HEK293 (cell line): ENCODE results near the gene BMAL2.

ENCODE experiments used
- CTCF ChIA-PET: fragments of 350-600 bp; formaldehyde crosslinking; extraction: SDS; loops from one replicate; lab custom pipeline; 2021; ENCODE audit warnings: antibody characterized with exemption; lab: Yijun Ruan, JAX
- POLR2A ChIA-PET: fragments of 300-600 bp; formaldehyde crosslinking; extraction: SDS; loops from one replicate; lab custom pipeline; 2020; ENCODE audit warnings: antibody characterized with exemption, inconsistent platforms; lab: Yijun Ruan, JAX
- H3K27ac ChIP-seq: fragments of 200-500 bp; sonication (Bioruptor generic); 2 replicates; pipeline ENCODE4 v1.5.1; 2014; ENCODE audit warnings: low read depth, low read length, control low read depth, inconsistent platforms; ENCODE audit errors: extremely low read depth
- H3K36me3 ChIP-seq, 2 experiments: fragments of 200-500 bp in 1 of 2; sonication (Bioruptor generic) in 1 of 2; 1 replicate in 1 of 2; 2 replicates in 1 of 2; pipeline ENCODE4 v1.5.1; 2014 to 2017; ENCODE audit warnings: inconsistent platforms in 2 of 2, low read length in 2 of 2; ENCODE audit not compliant: control insufficient read depth in 2 of 2, insufficient read depth in 1 of 2
- H3K4me1 ChIP-seq: fragments of 200-500 bp; sonication (Bioruptor generic); 2 replicates; pipeline ENCODE4 v1.5.1; 2014; ENCODE audit warnings: mild to moderate bottlenecking, low read length, inconsistent platforms; ENCODE audit not compliant: control insufficient read depth, insufficient read depth
- H3K4me3 ChIP-seq: 2 replicates; pipeline ENCODE4 v1.5.1; 2011; ENCODE audit warnings: low read depth, mild to moderate bottlenecking, control low read depth, low read length, moderate library complexity
- H3K9me3 ChIP-seq: fragments of 200-500 bp; sonication (Bioruptor generic); 2 replicates; pipeline ENCODE4 v1.5.1; 2014; ENCODE audit warnings: low read depth, low read length, inconsistent platforms; ENCODE audit not compliant: control insufficient read depth, insufficient read depth
- EGR2 ChIP-seq: fragments of 450-650 bp; formaldehyde crosslinking; IDR thresholded peaks from 2 replicates; pipeline ENCODE4 v1.5.1; 2016; ENCODE audit warnings: low read depth, missing biosample characterization, missing genetic modification characterization
- FEZF1 ChIP-seq: fragments of 450-650 bp; formaldehyde crosslinking; IDR thresholded peaks from 2 replicates; pipeline ENCODE4 v1.5.1; 2016; ENCODE audit warnings: missing biosample characterization, missing genetic modification characterization
- GLIS1 ChIP-seq: fragments of 450-650 bp; formaldehyde crosslinking; IDR thresholded peaks from 2 replicates; pipeline ENCODE4 v1.5.1; 2016; ENCODE audit warnings: missing biosample characterization, missing genetic modification characterization
- PATZ1 ChIP-seq: fragments of 450-650 bp; formaldehyde crosslinking; IDR thresholded peaks from 2 replicates; pipeline ENCODE4 v1.5.1; 2016; ENCODE audit warnings: missing biosample characterization, missing genetic modification characterization
- PRDM6 ChIP-seq: fragments of 450-650 bp; formaldehyde crosslinking; IDR thresholded peaks from 2 replicates; pipeline ENCODE4 v1.5.1; 2017; ENCODE audit warnings: missing biosample characterization, missing genetic modification characterization
- SCRT2 ChIP-seq: fragments of 450-650 bp; formaldehyde crosslinking; IDR thresholded peaks from 2 replicates; pipeline ENCODE4 v1.5.1; 2016; ENCODE audit warnings: missing biosample characterization, missing genetic modification characterization
- WT1 ChIP-seq: fragments of 450-650 bp; formaldehyde crosslinking; IDR thresholded peaks from 2 replicates; pipeline ENCODE4 v1.5.1; 2016; ENCODE audit warnings: missing biosample characterization, missing genetic modification characterization
- ZBTB48 ChIP-seq: fragments of 450-650 bp; formaldehyde crosslinking; IDR thresholded peaks from 2 replicates; pipeline ENCODE4 v1.5.1; 2016; ENCODE audit warnings: missing biosample characterization, missing genetic modification characterization
- ZEB2 ChIP-seq: fragments of 450-650 bp; formaldehyde crosslinking; IDR thresholded peaks from 2 replicates; pipeline ENCODE4 v1.5.1; 2016; ENCODE audit warnings: missing biosample characterization, missing genetic modification characterization
- ZFP3 ChIP-seq: fragments of 450-650 bp; formaldehyde crosslinking; IDR thresholded peaks from 2 replicates; pipeline ENCODE4 v1.5.1; 2016; ENCODE audit warnings: low read depth, missing biosample characterization, missing genetic modification characterization
- ZNF140 ChIP-seq: fragments of 450-650 bp; formaldehyde crosslinking; IDR thresholded peaks from 2 replicates; pipeline ENCODE4 v1.5.1; 2016; ENCODE audit warnings: missing biosample characterization, missing genetic modification characterization
- ZNF174 ChIP-seq: fragments of 450-650 bp; formaldehyde crosslinking; IDR thresholded peaks from 2 replicates; pipeline ENCODE4 v1.5.0; 2017; ENCODE audit warnings: missing biosample characterization, mild to moderate bottlenecking, missing genetic modification characterization
- ZNF2 ChIP-seq: fragments of 450-650 bp; formaldehyde crosslinking; IDR thresholded peaks from 2 replicates; pipeline ENCODE4 v1.5.1; 2016; ENCODE audit warnings: missing biosample characterization, missing genetic modification characterization
- ZNF394 ChIP-seq: fragments of 450-650 bp; formaldehyde crosslinking; IDR thresholded peaks from 2 replicates; pipeline ENCODE4 v1.5.1; 2016; ENCODE audit warnings: missing biosample characterization, missing genetic modification characterization, mild to moderate bottlenecking, moderate library complexity, borderline replicate concordance
- ZNF48 ChIP-seq: fragments of 450-650 bp; formaldehyde crosslinking; IDR thresholded peaks from 2 replicates; pipeline ENCODE4 v1.5.1; 2016; ENCODE audit warnings: missing biosample characterization, missing genetic modification characterization
- ZNF501 ChIP-seq: fragments of 450-650 bp; formaldehyde crosslinking; IDR thresholded peaks from 2 replicates; pipeline ENCODE4 v1.5.1; 2016; ENCODE audit warnings: missing biosample characterization, missing genetic modification characterization
- ZNF513 ChIP-seq: fragments of 450-650 bp; IDR thresholded peaks from 2 replicates; pipeline ENCODE4 v1.5.1; 2018; ENCODE audit warnings: missing biosample characterization, missing genetic modification characterization
- ZNF654 ChIP-seq: fragments of 450-650 bp; formaldehyde crosslinking; IDR thresholded peaks from 2 replicates; pipeline ENCODE4 v1.5.1; 2016; ENCODE audit warnings: low read depth, missing biosample characterization, missing genetic modification characterization
- ZNF660 ChIP-seq: fragments of 450-650 bp; IDR thresholded peaks from 2 replicates; pipeline ENCODE4 v1.5.1; 2018; ENCODE audit warnings: missing biosample characterization, mild to moderate bottlenecking, missing genetic modification characterization
- ZNF704 ChIP-seq: fragments of 450-650 bp; formaldehyde crosslinking; IDR thresholded peaks from 2 replicates; pipeline ENCODE4 v1.5.1; 2016; ENCODE audit warnings: missing biosample characterization, missing genetic modification characterization
- ZNF747 ChIP-seq: fragments of 450-650 bp; formaldehyde crosslinking; IDR thresholded peaks from 2 replicates; pipeline ENCODE4 v1.5.1; 2016; ENCODE audit warnings: missing biosample characterization, missing genetic modification characterization
- ZNF777 ChIP-seq: fragments of 450-650 bp; formaldehyde crosslinking; IDR thresholded peaks from 2 replicates; pipeline ENCODE4 v1.5.1; 2017; ENCODE audit warnings: missing biosample characterization, missing genetic modification characterization, borderline replicate concordance
- ZNF830 ChIP-seq: fragments of 450-650 bp; IDR thresholded peaks from 2 replicates; pipeline ENCODE4 v1.5.0; 2018; ENCODE audit warnings: missing biosample characterization, missing genetic modification characterization, low read depth, mild to moderate bottlenecking, moderate library complexity
- ZSCAN23 ChIP-seq: fragments of 450-650 bp; formaldehyde crosslinking; IDR thresholded peaks from 2 replicates; pipeline ENCODE4 v1.5.1; 2016; ENCODE audit warnings: missing biosample characterization, missing genetic modification characterization

Gene BMAL2

GRCh38 chr12:27303139-27304111 lies 29.2 kb upstream of the BMAL2 start (continued):
- no peak for TF ChIP-seq ZNF747 (tag by site-specific recombination)

- Histone ChIP-seq H3K36me3 (peaks cover 15 to 24% of the 10 kb centered on the region in 2 experiments), H3K9me3 (no peaks in the 10 kb centered on the region), H3K4me1 (peaks cover 13% of the 10 kb centered on the region), H3K27ac (no peak overlapping the region), H3K4me3 (no peak overlapping the region)
- POLR2A ChIA-PET: interaction anchor here (1.4 kb wide), 1 partner anchor 60 kb away, joined by 6 read pairs; the partner anchor contains the start of gene STK38L
- TF ChIP-seq ZNF140 (tag by site-specific recombination): no peak
- TF ChIP-seq ZEB2 (tag by site-specific recombination): no peak
- no peak for TF ChIP-seq ZNF830 (tag by site-specific recombination)
- no peak for TF ChIP-seq EGR2 (tag by site-specific recombination)
- no peak for TF ChIP-seq ZFP3 (tag by site-specific recombination)
- no peak for TF ChIP-seq FEZF1
- TF ChIP-seq ZNF513 (tag by site-specific recombination): no peak
- no peak for TF ChIP-seq ZNF704 (tag by site-specific recombination)
- TF ChIP-seq WT1 (tag by site-specific recombination): no peak
- CTCF ChIA-PET: interaction anchor here (0.6 to 6.2 kb wide), 21 partner anchors 11 to 429 kb away, joined by 3 to 65 read pairs (median 3); partner anchors contain the start of gene TM7SF3
Measured at GRCh38 chr12:27304856-27305255, 27.8 kb upstream of the BMAL2 start.

- Histone ChIP-seq H3K4me3 (no peak overlapping the region), H3K27ac (0 out of 2 replicates have a peak overlapping the region, but pooled peaks have one; percentile 16), H3K4me1 (peaks cover 13% of the 10 kb centered on the region), H3K9me3 (no peaks in the 10 kb centered on the region), H3K36me3 (peaks cover 18 to 23% of the 10 kb centered on the region in 2 experiments)
- CTCF ChIA-PET: interaction anchor here (0.6 to 6.2 kb wide), 55 partner anchors 9 to 1740 kb away, joined by 3 to 65 read pairs (median 4); partner anchors contain the start of genes BMAL2, MED21 and TM7SF3
- POLR2A ChIA-PET: interaction anchor here (0.6 to 1.5 kb wide), 5 partner anchors 11 to 290 kb away, joined by 3 to 6 read pairs (median 5); partner anchors contain the start of genes MED21 and STK38L
- no peak for TF ChIP-seq ZNF777
- TF ChIP-seq ZNF48 (tag by site-specific recombination): no peak
- TF ChIP-seq ZNF654 (tag by site-specific recombination): peak; percentile 77
- TF ChIP-seq GLIS1 (tag by site-specific recombination): no peak
- no peak for TF ChIP-seq PATZ1 (tag by site-specific recombination)
- no peak for TF ChIP-seq ZNF501 (tag by site-specific recombination)
- TF ChIP-seq ZSCAN23 (tag by site-specific recombination): no peak
- TF ChIP-seq WT1 (tag by site-specific recombination): no peak
- peak; percentile 51; the same call in 1 of the 2 replicates for TF ChIP-seq ZNF660
- peak; percentile 81 for TF ChIP-seq PRDM6
- no peak for TF ChIP-seq ZNF394 (tag by site-specific recombination)
- TF ChIP-seq SCRT2 (tag by site-specific recombination): peak; percentile 92
- TF ChIP-seq ZNF2 (tag by site-specific recombination): 0 out of 2 replicates have a peak, but pooled peaks have one; percentile 38
- TF ChIP-seq ZBTB48: no peak
- no peak for TF ChIP-seq ZNF174
Measured at GRCh38 chr12:27305673-27306456, 26.8 kb upstream of the BMAL2 start.
